AG09319 (cell line): ENCODE data around the gene ELP4.

ENCODE experiments used
- DNase-seq: peaks from one replicate; pipeline ENCODE4 v3.0.0-alpha.2; 2010; ENCODE audit warnings: low read depth; ENCODE audit errors: extremely low read depth
- CTCF ChIP-seq: IDR thresholded peaks from 2 replicates; pipeline ENCODE4 v1.5.1; 2011; ENCODE audit warnings: low read depth, mild to moderate bottlenecking, inconsistent platforms, low read length, moderate library complexity

Gene ELP4

GRCh38 chr11:31509429-31510345, at the start of gene ELP4, which contains the start of gene IMMP1L:
Gene ELP4, plus strand, starts transcription at chr11:31509767. Its CDS starts 18 bp downstream, at chr11:31509785.
Gene IMMP1L, minus strand, starts transcription at chr11:31509622. Its CDS starts 46,346 bp downstream, at chr11:31463276.
- DNase-seq = peak; percentile 88

GRCh38 chr11:31464436-31464835, 45.1 kb upstream of the ELP4 start:
- no peak for DNase-seq
- no peak for TF ChIP-seq CTCF

More at GRCh38 chr11:31509429-31510345, at the start of gene ELP4, which contains the start of gene IMMP1L:
- TF ChIP-seq CTCF = no peak

- no peak for DNase-seq
- no peak for TF ChIP-seq CTCF
These were observed 35.5 kb upstream of the ELP4 start for GRCh38 chr11:31474083-31474482.

- no peak for TF ChIP-seq CTCF
- DNase-seq = no peak
These were observed 31.9 kb upstream of the ELP4 start for GRCh38 chr11:31477528-31478222.

- TF ChIP-seq CTCF = no peak
- no peak for DNase-seq
These were observed 31.4 kb upstream of the ELP4 start for GRCh38 chr11:31478223-31478590.

GRCh38 chr11:31479066-31479465, 30.5 kb upstream of the ELP4 start:
- TF ChIP-seq CTCF = no peak
- DNase-seq = no peak

- no peak for TF ChIP-seq CTCF
- DNase-seq = no peak
These were observed 28.6 kb upstream of the ELP4 start for GRCh38 chr11:31480930-31481329.
